Measurements from ENCODE around the gene ATE1.

GRCh38 chr10:121961456-121961855 lies 33.6 kb upstream of the ATE1 start:
- no peak for TF ChIP-seq CTCF (IDR thresholded peaks at IDR 0.05; ENCODE audit: extremely low read depth in 1 of 2, insufficient read depth in 1 of 2, low read depth in 1 of 2, low read length in 2 of 2)
- no peak for TF ChIP-seq POLR2A (IDR thresholded peaks at IDR 0.05; ENCODE audit: low read depth, low read length)
- no peak for TF ChIP-seq EZH2 (IDR thresholded peaks at IDR 0.05; ENCODE audit: borderline replicate concordance, low read depth, low read length, severe bottlenecking)
- no peak for TF ChIP-seq JUN (IDR thresholded peaks at IDR 0.05; ENCODE audit: borderline replicate concordance, insufficient read depth, insufficient read length, low read depth)
- no peak for TF ChIP-seq MAX (IDR thresholded peaks at IDR 0.05; ENCODE audit: insufficient read depth, insufficient read length)
- no peak for TF ChIP-seq POLR2AphosphoS5 (IDR thresholded peaks at IDR 0.05; ENCODE audit: insufficient read depth, low read depth, low read length)
- TF ChIP-seq GATA2 (IDR thresholded peaks at IDR 0.05; ENCODE audit: insufficient read depth, insufficient read length, low read depth, low read length) = no peak
- TF ChIP-seq FOS (IDR thresholded peaks at IDR 0.05; ENCODE audit: borderline replicate concordance, insufficient read depth, low read length) = no peak
- no peak for TF ChIP-seq MYC (IDR thresholded peaks at IDR 0.05; ENCODE audit: low read depth, low read length)
